Measurements from ENCODE around the gene NADK. TPM values are rescaled to one million over a fixed set of nuclear protein-coding genes. Genes with fewer than 3 reads are reported as not detected.

The NADK gene
- total RNA-seq, 2 donors from 2014 or later = 26.5 to 51.5 TPM

GRCh38 chr1:1764876-1765470 is 13.3 kb downstream of the NADK start:
- DNase-seq (ENCODE audit: low spot score) = no peak
- Histone ChIP-seq H3K27me3 (no peaks in the 10 kb centered on the region), H3K36me3 (peaks cover 55% of the 10 kb centered on the region), H3K4me1 (no peaks in the 10 kb centered on the region), H3K9me3 (peaks cover 0 to 1% of the 10 kb centered on the region in 2 donors), H3K27ac (no peak overlapping the region), H3K4me3 (no peak overlapping the region)
- TF ChIP-seq CTCF (IDR thresholded peaks at IDR 0.05) = no peak

- DNase-seq (ENCODE audit: low spot score) = peak; percentile 78
- Histone ChIP-seq H3K27ac (no peak overlapping the region), H3K4me3 (no peak overlapping the region), H3K9me3 (no peaks in the 10 kb centered on the region), H3K27me3 (no peaks in the 10 kb centered on the region), H3K36me3 (peaks cover 64% of the 10 kb centered on the region), H3K4me1 (peaks cover 0 to 10% of the 10 kb centered on the region in 2 donors)
- peak in 1 of 2 donors; percentile 16 for TF ChIP-seq CTCF (IDR thresholded peaks at IDR 0.05)
Measured at GRCh38 chr1:1763657-1764621, 14.3 kb downstream of the NADK start.

- Histone ChIP-seq H3K4me1 (peaks cover 0 to 20% of the 10 kb centered on the region in 2 donors), H3K27me3 (no peaks in the 10 kb centered on the region), H3K27ac (no peak overlapping the region), H3K9me3 (no peaks in the 10 kb centered on the region), H3K4me3 (no peak overlapping the region), H3K36me3 (peaks cover 76% of the 10 kb centered on the region)
- no peak for TF ChIP-seq CTCF (IDR thresholded peaks at IDR 0.05)
- DNase-seq (ENCODE audit: low spot score) = no peak
Measured at GRCh38 chr1:1761504-1762376, 16.5 kb downstream of the NADK start.

- no peak overlapping the region for H3K4me3 ChIP-seq
- H3K27ac ChIP-seq = no peak overlapping the region
- DNase-seq (ENCODE audit: low spot score) = no peak
- peaks cover 0 to 20% of the 10 kb centered on the region in 2 donors for H3K4me1 ChIP-seq
- H3K36me3 ChIP-seq = peaks cover 87% of the 10 kb centered on the region
- no peaks in the 10 kb centered on the region for H3K9me3 ChIP-seq
- H3K27me3 ChIP-seq = no peaks in the 10 kb centered on the region
- TF ChIP-seq CTCF (IDR thresholded peaks at IDR 0.05) = no peak
Measured at GRCh38 chr1:1760715-1761114, 17.6 kb downstream of the NADK start.

GRCh38 chr1:1760345-1760650 is 18.0 kb downstream of the NADK start:
- no peaks in the 10 kb centered on the region for H3K27me3 ChIP-seq
- peaks cover 0 to 20% of the 10 kb centered on the region in 2 donors for H3K4me1 ChIP-seq
- no peak overlapping the region for H3K4me3 ChIP-seq
- no peak for DNase-seq (ENCODE audit: low spot score)
- H3K9me3 ChIP-seq = no peaks in the 10 kb centered on the region
- no peak overlapping the region for H3K27ac ChIP-seq
- peaks cover 89% of the 10 kb centered on the region for H3K36me3 ChIP-seq
- TF ChIP-seq CTCF (IDR thresholded peaks at IDR 0.05) = no peak

All from right atrium auricular region (tissue), 2 donors.